ENCODE data around the gene NAA16. TPM values are rescaled to one million over a fixed set of nuclear protein-coding genes. Genes with fewer than 3 reads are reported as not detected.

Gene NAA16
- total RNA-seq, 1 experiment from 2014 or later: 27.0 TPM

DNA sequence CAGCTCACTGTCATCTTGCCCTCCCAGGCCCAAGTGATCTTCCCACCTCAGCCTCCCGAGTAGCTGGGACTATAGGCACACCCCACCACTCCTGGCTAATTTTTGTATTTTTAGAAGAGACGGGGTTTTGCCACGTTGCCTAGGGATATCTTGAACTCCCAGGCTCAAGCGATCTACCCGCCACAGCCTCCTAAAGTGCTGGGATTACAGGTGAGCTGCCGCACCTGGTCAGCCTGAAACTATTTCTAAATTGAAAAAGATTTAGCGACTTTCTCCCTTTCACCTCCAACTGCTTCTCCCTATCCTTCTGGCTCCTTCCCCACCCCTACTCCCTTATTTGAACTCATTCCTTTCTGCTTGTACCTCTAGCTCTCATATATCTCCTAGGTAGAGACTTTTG is 19.8 kb upstream of the NAA16 start:
- H3K4me1 Mint-ChIP-seq (ENCODE audit: low read depth, unreplicated experiment): no peaks in the 10 kb centered on the region
- DNase-seq: no peak
- CTCF ChIA-PET: no interaction called here
- no peaks in the 10 kb centered on the region for H3K27me3 Mint-ChIP-seq (ENCODE audit: unreplicated experiment)
- H3K9me3 Mint-ChIP-seq (ENCODE audit: low read depth, unreplicated experiment): no peaks in the 10 kb centered on the region
- no TSS peak for BruUV-seq (replicated peaks)
- no peak overlapping the region for H3K4me3 Mint-ChIP-seq (ENCODE audit: low read depth, unreplicated experiment)
- no peaks in the 10 kb centered on the region for H3K36me3 Mint-ChIP-seq (ENCODE audit: insufficient read depth, unreplicated experiment)
- TF ChIP-seq CTCF (IDR thresholded peaks at IDR 0.05; ENCODE audit: unreplicated experiment): no peak
- intact Hi-C loops (cut with micrococcal nuclease; ENCODE audit: unreplicated experiment): no loop called here
- H3K27ac Mint-ChIP-seq (ENCODE audit: unreplicated experiment): no peak overlapping the region

DNA sequence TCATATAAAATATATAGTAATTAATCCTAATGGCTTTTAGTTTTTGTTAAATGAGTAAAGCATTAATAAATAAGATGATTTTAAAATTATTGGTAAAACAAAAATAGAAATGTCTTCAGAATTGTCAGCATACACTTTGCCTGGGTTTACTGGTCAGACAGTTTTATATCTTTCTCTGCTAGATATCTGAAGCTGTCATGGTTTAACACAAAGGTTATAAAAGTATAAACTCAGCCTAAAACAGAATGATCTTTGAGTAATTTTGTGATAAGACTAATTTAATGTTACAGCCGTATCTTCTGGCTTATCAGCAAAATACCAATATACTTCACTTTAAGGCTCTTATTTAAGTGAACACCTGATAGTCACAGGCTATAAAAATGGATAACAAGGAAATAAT is 17.8 kb upstream of the NAA16 start:
- intact Hi-C loops (cut with micrococcal nuclease; ENCODE audit: unreplicated experiment): no loop called here
- H3K4me3 Mint-ChIP-seq (ENCODE audit: low read depth, unreplicated experiment): no peak overlapping the region

GRCh38 chr13:41294914-41295313 is 16.2 kb upstream of the NAA16 start:
- CTCF ChIA-PET: no interaction called here
- DNase-seq: no peak
- Mint-ChIP-seq H3K4me3 (ENCODE audit: low read depth, unreplicated experiment) (no peak overlapping the region), H3K4me1 (ENCODE audit: low read depth, unreplicated experiment) (no peaks in the 10 kb centered on the region), H3K27ac (ENCODE audit: unreplicated experiment) (no peak overlapping the region), H3K9me3 (ENCODE audit: low read depth, unreplicated experiment) (no peaks in the 10 kb centered on the region), H3K36me3 (ENCODE audit: insufficient read depth, unreplicated experiment) (no peaks in the 10 kb centered on the region), H3K27me3 (ENCODE audit: unreplicated experiment) (no peaks in the 10 kb centered on the region)
- no TSS peak for BruUV-seq (replicated peaks)
- TF ChIP-seq CTCF (IDR thresholded peaks at IDR 0.05; ENCODE audit: unreplicated experiment): no peak
- intact Hi-C loops (cut with micrococcal nuclease; ENCODE audit: unreplicated experiment): no loop called here

More for the DNA sequence above, 17.8 kb upstream of the NAA16 start:
- Mint-ChIP-seq H3K36me3 (ENCODE audit: insufficient read depth, unreplicated experiment) (no peaks in the 10 kb centered on the region), H3K27me3 (ENCODE audit: unreplicated experiment) (no peaks in the 10 kb centered on the region), H3K9me3 (ENCODE audit: low read depth, unreplicated experiment) (no peaks in the 10 kb centered on the region), H3K27ac (ENCODE audit: unreplicated experiment) (no peak overlapping the region), H3K4me1 (ENCODE audit: low read depth, unreplicated experiment) (no peaks in the 10 kb centered on the region)
- no TSS peak for BruUV-seq (replicated peaks)
- CTCF ChIA-PET: no interaction called here
- TF ChIP-seq CTCF (IDR thresholded peaks at IDR 0.05; ENCODE audit: unreplicated experiment): no peak
- DNase-seq: no peak

- DNase-seq: no peak
- no peak for TF ChIP-seq CTCF (IDR thresholded peaks at IDR 0.05; ENCODE audit: unreplicated experiment)
- intact Hi-C loops (cut with micrococcal nuclease; ENCODE audit: unreplicated experiment): no loop called here
- BruUV-seq (replicated peaks): no TSS peak
- no peak overlapping the region for H3K4me3 Mint-ChIP-seq (ENCODE audit: low read depth, unreplicated experiment)
- no peaks in the 10 kb centered on the region for H3K36me3 Mint-ChIP-seq (ENCODE audit: insufficient read depth, unreplicated experiment)
- no peaks in the 10 kb centered on the region for H3K27me3 Mint-ChIP-seq (ENCODE audit: unreplicated experiment)
- CTCF ChIA-PET: no interaction called here
- no peaks in the 10 kb centered on the region for H3K4me1 Mint-ChIP-seq (ENCODE audit: low read depth, unreplicated experiment)
- no peaks in the 10 kb centered on the region for H3K9me3 Mint-ChIP-seq (ENCODE audit: low read depth, unreplicated experiment)
- no peak overlapping the region for H3K27ac Mint-ChIP-seq (ENCODE audit: unreplicated experiment)
These were observed 15.1 kb upstream of the NAA16 start for GRCh38 chr13:41295973-41296372.

All from Calu3 (cell line).